Measurements from ENCODE around the gene CRACR2B.

Gene CRACR2B

DNA sequence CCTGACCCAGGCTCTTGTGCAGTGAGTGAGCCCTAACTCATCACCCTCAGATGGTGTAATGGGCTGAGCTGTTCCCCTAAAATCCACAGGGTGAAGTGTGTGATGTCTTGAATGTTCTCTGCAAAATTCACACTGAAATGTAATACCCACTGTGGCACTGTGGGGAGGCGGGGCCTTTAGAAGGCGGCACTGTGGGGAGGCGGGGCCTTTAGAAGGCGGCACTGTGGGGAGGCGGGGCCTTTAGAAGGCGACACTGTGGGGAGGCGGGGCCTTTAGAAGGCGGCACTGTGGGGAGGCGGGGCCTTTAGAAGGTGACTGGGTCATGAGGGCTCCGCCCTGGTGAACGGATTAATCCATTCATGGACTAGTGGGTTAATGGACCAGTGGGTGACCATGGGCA lies 49.8 kb downstream of the CRACR2B start:
- DNase-seq, result no peak
- Histone ChIP-seq H3K9me3 (ENCODE audit: control insufficient read depth, low read length) (no peaks in the 10 kb centered on the region), H3K4me1 (ENCODE audit: control insufficient read depth, insufficient read depth, low read length, poor library complexity, severe bottlenecking) (no peaks in the 10 kb centered on the region), H3K27ac (ENCODE audit: insufficient read depth, low read length, poor library complexity, severe bottlenecking) (no peak overlapping the region), H3K4me3 (ENCODE audit: insufficient read depth, low read depth, low read length, poor library complexity, severe bottlenecking) (no peak overlapping the region), H3K36me3 (ENCODE audit: control insufficient read depth, insufficient read depth, low read length) (peaks cover 15% of the 10 kb centered on the region), H3K27me3 (replicated peaks; ENCODE audit: control insufficient read depth, insufficient read depth, low read length, poor library complexity, severe bottlenecking) (no peaks in the 10 kb centered on the region)

GRCh38 chr11:880447-880846 lies 52.7 kb downstream of the CRACR2B start:
- peaks cover 20% of the 10 kb centered on the region for H3K36me3 ChIP-seq (ENCODE audit: control insufficient read depth, insufficient read depth, low read length)
- H3K27me3 ChIP-seq (replicated peaks; ENCODE audit: control insufficient read depth, insufficient read depth, low read length, poor library complexity, severe bottlenecking), result no peaks in the 10 kb centered on the region
- no peak overlapping the region for H3K4me3 ChIP-seq (ENCODE audit: insufficient read depth, low read depth, low read length, poor library complexity, severe bottlenecking)
- no peak for DNase-seq
- no peak overlapping the region for H3K27ac ChIP-seq (ENCODE audit: insufficient read depth, low read length, poor library complexity, severe bottlenecking)
- no peaks in the 10 kb centered on the region for H3K9me3 ChIP-seq (ENCODE audit: control insufficient read depth, low read length)
- no peaks in the 10 kb centered on the region for H3K4me1 ChIP-seq (ENCODE audit: control insufficient read depth, insufficient read depth, low read length, poor library complexity, severe bottlenecking)
